ENCODE data around the gene SRSF10.
"Not testable (repeated sequence)": the region's sequence is repeated elsewhere in the genome, so short reads cannot be mapped to it uniquely, and the experiment has no call there.

The SRSF10 gene
- total RNA-seq: 68.0 to 162 (median 99.2) reads per million in 18 experiments

DNA sequence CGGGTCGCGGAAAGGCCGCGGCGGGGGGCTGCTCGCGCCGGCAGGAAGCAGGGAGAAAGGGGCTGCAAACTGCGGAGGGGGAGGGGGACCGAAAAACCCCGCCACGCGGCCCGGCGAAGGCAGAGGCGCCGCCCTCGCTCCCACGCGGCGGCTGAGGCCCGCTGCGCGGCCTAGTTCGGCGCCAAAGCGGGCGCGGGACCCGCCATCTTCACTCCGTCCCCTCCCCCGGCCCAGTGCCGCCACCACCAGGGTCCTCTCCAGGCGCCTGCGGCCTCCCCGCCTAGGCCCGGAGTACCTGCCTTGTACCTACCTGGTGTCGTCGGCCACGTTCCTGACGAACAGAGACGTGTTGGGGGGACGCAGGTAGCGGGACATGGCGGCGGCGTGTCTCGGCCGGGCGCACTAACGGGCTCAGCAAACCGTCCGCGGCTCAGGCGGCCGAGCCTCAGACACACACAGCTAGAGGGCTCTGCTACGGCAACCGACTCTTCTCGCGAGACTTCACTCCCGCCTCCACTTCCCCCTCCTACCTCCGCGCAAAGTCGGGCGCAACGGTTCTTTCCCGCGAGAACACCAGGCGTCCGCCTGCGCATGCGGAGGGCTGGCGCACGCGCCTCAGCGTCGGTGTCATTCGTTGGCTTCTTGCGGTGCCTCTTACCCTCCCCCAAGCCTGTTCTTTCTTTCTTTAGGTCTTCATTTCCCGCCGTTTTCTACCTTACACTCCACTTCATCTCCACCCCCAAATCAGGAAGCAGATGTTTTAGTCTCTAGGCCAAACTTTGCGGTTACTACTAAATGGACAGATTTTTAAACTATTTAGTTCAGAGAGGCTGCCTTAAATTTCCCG, at the start of gene SRSF10:
TSS of gene SRSF10 (minus strand) at position 447 of the 847 bp plus-strand sequence. CDS start at position 375, 72 bp downstream.
- DNase-seq: peak; percentile 99

DNA sequence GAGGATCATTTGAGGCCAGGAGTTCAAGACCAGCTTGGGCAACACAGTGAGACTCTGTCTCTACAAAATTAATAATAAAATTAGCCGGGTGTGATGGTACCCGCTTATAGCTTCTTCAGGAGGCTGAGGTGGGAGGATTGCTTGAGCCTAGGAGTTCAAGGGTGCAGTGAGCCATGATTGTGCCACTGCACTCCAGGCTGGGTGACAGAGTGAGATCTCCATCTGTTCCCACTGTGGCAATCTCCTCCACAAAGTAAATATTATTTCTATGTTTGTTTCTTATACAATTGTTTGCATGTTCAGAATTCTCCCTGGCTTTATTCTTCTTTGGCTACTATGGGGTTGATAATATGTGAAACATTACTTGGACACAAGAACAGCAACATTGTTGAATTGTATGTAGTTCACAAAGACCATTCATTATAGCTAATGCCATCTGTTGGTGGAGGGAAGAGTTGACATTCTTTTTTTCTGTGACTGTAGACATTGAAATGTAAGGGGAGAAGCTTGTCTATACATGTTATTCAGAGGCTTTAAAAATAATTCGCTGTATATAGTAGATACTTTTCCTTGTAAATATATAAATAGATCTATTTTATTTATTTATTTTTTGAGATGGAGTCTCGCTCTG, 47.8 kb upstream of the SRSF10 start:
- peak; percentile 12 to 52 for DNase-seq

DNA sequence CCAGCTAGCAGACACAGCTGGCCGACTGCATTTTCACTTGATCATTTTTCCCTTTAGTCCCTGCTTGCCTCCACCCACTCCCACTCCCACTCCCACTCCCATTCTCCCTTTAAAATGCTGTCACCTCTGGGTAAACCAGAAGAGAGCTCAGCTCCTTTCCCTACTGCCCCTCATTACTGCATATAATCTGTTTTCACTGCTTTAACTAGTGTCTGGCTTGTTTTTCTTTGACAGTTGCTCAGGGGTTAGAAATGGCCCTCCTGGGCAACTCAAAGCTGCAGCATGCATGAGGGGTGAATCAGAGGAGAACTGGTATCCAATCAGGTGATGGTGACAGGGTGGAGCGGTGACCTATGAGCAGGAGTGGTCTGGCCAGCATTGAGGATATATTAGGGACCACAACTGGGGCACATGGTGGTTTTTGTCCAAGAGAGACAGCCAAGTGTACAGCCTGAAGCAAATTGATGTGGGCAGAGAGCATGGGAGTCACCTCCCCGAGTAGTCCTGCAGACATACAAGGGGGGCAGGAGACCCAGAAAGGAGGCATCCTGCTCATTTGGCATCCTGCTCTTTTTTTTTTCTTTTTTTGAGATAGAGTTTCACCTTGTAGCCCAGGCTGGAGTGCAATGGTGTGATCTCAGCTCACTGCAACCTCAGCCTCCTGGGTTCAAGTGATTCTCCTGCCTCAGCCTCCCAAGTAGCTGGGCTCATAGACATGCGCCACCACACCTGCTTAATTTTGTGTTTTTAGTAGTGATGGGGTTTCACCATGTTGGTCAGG, 42.6 kb upstream of the SRSF10 start:
- no peak for DNase-seq

DNA sequence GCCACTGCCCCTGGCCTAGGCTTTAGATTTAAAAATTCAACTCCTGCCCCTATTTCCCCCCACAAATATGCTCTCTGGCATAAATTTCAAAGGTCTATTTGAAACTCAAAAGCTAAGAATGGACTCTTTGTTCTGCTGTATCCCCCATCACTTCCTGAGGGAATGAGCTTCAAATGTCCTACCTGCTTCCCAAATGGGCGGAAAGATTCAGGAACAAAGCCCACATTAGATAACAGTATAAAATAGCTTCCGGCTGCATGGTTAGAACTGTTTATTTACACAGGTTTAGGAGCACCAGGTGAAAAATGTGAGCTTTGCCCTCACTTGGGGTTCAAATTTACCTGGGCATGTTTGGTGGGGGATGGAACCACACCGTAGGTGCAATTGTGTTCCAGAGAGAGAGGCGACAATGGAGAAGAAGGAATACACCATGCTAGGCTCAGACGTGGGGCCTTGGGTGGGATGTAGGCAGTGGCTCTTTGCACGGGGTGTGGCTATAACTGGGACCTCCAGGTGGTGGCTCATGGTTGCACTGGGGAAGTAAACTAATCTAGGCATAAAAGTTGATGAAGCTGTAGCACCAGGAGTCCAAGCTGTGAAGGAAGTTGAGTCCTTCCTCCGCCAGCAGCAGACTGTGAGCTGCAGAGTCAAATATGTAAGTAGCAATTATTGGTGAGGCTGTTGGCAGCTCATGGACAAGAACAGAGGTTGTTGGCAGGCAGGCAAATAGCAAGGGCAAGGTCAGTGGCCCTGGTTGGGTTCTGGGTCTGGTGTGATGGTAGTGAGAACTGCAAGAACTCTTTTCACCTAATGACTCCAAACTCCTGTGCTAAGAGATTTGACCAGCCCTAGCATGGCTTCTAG, 41.5 kb upstream of the SRSF10 start:
- DNase-seq: no peak

DNA sequence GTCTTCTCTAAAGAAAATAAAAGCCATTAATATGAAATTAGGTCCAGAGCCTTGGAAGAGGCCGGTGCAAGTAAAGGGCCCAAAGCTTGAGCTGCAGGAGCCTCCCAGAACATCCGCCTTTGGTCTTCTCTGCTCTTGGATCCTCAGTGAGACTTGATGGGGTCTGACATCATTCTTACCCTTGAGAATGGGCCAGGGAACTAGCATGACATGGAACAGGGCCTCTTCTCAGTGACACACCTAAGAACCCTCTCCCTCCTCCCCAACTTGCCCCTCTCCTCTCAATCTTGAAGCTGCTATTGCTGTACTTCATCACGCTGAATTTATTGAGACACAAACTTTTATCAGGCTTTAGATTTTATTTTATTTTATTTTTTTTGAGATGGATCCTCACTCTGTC, 40.3 kb upstream of the SRSF10 start:
- no peak for DNase-seq

DNA sequence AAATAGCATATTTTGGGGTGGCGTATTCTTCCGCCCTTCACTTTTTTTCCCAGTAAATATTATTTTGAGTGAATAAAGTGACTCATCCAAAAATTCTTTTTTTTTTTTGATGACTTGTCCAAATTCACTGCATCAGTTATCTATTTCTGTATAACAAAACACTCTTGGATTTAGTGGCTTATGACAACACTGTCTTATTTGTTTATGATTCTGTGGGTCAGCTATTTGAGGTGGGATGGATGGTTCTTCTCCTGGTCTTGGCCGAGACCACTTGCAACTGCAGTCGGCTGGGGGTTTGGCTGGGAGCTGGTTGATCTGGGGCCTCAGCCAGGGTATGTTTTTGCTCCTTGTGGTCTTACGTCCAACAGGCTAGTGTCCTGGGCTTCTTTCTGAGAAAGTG, 39.9 kb upstream of the SRSF10 start:
- DNase-seq: no peak

DNA sequence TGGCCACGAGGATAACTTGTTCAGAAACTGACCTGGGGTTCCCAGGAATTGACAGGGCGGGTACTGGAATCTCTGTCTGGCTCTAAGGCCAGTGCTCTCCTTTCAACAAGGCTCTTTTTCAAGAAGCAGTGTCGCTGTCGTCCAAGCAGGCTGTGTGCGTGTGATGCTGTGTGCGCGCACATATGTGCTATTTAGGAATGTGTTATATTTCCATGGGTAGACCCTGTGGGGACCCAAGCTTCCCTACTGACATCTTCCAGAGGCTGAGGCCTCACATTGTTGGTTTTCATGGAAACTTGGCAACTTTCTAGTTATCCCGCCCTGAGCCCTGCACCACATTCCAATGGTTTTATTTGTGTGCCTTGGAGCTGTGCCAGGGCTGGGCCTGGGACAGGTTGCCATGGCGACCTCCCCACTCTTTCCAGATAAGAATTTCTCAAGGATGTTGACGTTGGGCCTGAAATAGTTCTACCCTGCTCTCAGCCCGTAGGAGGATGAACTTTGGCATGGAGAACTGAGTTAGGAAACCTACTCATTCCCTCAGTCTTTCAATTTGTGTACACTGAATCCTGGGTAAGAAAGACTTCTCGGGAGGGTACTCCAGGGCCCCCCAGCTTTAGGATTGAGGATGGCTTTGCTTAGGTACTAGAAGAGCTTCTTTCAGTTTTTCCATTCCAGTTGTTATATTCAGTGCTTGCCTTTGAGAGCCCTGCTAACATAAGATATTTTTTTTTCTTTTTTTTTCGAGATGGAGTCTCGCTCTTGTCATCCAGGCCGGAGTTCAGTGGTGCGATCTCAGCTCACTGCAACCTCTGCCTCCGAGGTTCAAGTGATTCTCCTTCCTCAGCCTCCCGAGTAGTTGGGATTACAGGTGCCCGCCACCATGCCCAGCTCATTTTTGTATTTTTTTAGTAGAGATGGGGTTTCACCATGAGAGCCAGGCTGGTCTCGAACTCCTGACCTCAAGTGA, 38.8 kb upstream of the SRSF10 start:
- peak; percentile 65 to 84 for DNase-seq

DNA sequence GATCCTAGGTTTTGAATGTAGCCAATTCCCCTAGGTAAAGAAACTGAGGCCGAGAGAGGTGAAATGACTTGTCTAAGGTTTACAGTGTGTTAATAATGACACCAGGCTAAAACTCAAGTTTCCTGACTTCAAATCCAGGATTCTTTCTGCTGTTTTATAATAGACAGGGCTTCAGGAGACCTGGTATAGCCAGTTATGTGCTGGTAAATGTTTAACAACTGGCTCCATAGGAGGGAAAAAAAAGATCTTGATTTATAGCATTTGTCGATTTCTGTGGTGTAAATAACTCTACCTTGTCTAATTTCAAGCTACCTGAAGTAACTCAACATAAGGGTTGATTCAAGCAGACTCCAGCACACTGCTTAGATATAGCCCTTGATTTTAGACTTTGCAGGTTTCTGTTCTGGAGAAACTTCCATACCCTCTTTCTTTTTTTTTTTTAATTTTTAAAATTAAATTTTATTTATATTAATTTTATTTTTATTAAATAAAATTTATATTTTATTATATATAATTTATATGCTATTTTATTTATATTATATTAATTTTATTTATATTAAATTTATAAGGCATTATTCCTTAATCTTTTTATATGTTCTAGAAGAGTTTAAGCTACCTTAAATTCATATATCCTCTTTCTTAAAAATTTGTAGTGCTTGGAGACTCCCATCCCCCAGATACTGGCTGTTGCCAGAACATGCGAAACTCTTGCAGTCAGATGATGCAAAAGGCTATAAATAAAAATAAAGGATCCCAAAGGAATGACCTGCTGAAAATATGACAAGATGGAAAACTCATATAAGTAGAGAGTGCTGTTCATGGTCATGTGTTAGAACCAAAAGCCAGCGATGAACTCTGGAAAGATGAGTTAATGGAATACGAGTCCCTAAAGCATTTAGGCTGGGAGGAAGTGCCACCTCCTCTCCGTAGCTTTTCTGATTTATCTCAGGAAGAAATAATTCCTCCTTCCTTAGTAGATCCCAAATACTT, 35.4 kb upstream of the SRSF10 start:
- peak in 1 of 2 donors; percentile 20 for DNase-seq

DNA sequence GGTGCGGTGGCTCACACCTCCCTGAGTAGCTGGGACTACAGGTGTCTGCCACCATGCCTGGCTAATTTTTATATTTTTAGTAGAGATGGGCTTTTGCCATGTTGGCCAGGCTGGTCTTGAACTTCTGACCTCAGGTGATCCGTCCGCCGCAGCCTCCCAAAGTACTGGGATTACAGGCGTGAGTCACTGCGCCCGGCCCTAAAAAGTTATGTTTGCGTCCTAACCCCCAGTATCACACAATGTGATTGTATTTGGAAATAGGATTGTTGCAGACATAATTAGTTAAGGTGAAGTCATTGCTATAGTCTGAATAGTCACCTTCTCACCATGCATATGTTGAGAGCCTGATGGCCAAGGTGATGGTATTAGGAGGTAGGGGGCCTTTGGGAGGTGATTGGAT, 32.8 kb upstream of the SRSF10 start:
- DNase-seq: not testable (repeated sequence)

DNA sequence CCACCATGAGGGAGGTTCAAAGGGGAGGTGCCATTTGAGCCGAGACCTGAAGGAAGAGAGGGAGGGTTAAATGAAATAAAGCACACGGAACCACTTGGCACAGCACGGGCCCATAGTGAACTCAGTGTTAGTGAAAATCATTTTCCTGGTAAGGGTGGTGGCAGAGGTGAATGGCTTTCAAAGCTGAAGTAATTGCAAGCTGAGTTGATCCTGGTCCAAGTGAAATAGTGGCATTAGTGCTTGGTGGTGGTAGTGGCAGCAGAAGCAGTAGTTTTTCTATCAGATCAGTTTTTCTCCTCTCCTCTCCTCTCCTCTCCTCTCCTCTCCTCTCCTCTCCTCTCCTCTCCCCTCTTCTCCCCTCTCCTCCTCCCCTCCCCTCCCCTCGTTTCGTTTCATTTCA, 30.5 kb upstream of the SRSF10 start:
- no peak for DNase-seq

DNA sequence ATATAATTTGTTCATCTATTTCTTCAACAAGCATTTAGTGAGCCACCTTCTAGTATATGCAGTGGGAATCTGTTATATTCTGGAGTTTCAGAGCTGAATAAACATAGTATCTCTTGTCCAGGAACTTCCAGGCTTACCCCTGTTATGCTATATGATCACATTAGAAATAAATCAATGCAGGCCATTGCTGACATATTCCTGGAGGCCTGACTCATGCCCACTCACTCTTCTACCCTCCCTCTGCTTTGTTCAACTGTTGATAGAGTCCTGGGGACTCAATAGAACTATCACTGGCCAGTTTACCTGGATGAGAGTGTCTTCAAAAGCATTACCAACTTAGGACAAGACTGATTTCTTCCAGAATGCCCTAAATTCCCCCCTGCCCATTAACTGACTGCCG, 29.3 kb upstream of the SRSF10 start:
- no peak for DNase-seq

DNA sequence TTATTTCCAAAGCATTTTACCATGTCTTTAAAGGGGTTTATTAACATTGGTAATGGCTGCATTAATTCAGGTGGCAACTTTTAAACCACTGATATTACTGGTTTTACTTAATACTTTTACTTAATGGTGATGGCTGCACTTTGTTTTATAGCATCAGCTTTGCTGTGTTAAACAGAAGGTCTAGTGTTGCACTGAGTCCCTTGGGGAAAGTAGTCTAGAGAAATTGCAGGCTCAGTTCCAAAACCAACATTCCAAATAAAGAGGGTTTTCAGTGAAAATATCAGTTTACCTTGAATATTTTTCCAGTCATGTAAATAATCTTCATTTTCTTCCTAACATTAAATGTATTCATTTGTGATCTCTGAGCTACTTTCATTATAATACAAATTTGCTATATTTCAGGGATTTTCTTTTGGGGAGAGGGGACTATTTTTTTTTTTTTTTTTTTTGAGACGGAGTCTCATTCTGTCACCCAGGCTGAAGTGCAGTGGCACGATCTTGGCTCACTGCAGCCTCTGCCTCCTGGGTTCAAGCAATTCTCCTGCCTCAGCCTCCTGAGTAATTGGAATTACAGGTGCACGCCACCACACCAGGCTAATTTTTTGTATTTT, 28.6 kb upstream of the SRSF10 start:
- not testable (repeated sequence) for DNase-seq

DNA sequence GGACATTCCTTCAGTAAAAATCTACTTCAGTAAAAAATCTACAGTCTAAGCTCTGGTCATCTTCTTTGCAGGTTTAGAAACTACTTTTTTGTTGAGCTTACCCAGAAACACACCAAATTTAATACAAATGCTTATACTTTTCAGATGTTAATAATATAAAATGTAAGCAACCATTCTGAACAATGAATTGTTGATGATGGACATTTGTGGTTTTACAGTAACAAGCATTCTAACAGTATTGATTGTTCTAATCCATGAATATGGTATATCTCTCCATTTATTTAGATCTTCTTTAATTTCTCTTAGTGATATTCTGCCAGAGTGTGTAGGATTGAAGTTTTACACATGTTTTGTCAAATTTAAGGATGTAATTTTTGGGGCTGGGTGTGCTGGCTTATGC, 27.0 kb upstream of the SRSF10 start:
- no peak for DNase-seq

DNA sequence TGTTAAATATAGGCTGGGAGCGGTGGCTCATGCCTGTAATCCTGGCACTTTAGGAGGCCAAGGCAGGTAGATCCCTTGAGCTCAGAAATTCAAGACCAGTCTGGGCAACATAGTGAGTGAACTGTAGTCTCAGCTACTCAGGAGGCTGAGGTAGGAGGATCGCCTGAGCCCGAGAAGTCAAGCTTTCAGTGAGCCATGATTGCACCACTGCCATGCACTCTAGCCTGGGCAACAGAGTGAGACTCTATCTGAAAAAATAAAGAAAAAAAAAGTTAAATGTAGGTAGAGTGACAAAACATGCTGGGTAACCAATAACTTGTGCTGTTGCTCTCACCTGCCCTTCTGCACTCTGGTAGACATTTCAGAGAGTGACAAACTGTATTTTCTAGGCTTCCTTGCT, 25.0 kb upstream of the SRSF10 start:
- DNase-seq: no peak

DNA sequence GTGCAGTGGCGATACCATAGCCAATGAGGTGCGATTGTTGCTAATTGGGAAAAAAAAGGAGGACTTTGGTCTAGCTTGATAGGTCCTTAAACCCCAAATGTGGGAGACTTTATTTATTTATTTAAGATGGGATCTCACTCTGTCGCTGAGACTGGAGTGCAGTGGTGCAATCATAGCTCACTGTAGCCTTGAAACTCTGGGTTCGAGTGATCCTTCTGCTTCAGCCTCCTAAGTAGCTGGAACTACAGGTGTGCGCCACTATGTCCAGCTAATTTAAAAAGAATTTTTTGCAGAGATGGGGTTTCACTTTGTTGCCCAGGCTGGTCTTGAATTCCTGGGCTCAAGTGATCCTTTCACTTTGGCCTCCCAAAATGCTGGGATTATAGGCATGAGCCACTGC, 24.0 kb upstream of the SRSF10 start:
- no peak for DNase-seq

DNA sequence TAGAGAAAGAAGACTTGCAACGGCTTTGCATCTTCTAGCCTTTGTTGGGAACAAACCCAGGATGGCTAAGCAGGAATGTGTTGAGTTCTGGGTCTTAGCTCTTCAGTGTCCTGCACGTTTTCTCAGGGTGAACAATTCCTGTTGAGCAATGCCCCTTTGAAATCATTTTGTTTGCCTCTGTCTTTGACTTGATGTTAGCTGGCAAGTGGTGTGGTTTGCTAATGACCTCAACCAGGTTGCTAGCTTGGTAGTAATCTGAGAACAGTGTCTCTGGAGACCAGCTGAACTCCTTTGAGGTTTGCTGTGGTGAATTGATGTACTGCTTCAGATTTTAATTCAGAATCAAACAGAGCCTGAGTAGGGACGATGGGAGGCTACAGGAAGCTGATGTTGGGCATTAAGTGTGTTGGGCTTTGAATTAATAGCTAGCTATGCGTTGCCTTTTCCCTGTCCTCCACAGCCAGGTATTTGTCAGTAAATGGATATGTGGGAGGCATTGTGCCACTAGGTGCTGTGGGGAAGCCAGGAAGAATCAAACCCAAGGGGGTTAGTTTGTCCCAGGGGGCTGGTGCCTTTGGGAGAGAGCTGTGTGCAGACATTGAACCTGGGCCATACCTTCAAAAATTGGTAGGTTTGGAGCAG, 23.3 kb upstream of the SRSF10 start:
- no peak for DNase-seq

DNA sequence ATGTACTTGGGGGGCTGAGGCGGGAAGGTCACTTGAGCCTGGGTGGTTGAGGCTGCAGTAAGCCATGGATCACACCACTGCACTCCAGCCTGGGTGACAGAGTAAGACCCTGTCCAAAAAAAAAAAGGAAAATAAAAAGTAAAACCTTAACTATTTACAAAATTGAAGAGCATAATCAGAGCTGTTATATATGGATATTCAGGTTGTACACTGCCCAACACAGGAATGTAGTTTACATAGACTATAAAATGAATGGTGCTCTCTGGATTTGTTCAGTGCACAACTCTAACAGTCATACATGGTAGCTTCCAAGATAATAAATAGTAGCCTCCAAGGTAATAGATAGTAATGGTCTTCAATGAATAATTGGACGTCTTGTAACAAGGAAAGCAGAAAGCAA, 22.6 kb upstream of the SRSF10 start:
- no peak for DNase-seq

DNA sequence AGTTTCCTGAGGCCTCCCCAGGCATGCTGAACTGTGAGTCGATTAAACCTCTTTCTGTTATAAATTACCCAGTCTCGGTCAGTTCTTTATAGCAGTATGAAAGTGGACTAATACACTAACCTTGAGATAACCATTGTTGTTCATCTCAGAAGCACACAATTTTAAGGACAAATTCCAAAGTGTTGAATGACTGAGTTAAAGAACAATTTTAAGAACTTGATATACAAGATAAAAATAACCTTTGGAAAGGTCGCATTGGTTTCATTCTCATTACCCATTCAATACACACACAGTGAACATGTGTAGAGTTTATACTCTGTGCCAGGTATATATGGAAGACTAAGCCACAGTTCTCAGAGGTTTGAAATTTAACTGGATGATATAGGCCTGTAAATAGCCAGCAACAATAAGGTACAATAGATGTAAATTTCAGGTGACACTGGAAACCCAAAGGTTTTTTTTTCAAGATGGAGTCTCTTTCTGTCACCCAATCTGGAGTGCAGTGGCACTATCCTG, 19.1 kb upstream of the SRSF10 start:
- DNase-seq: no peak

DNA sequence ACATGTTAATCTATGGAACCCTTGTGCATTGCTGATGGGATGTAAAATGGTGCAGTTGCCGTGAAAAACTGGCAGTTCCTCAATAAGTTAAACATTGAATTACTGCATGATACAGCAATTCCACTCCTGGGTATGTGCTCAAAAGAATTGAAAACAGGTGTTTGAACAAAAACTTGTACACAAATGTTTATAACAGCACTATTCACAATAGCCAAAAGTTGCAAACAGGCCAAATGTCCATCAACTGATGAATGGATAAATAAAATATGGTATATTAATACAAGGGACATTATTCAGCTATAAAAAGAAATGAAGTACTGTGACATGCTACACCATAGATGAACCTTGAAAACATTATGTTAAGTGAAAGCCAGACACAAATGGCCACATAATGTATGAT, 17.7 kb upstream of the SRSF10 start:
- no peak for DNase-seq
